Upper lobe of left lung (tissue), 6 donors: ENCODE measurements around the gene CCDC195. TPM values are rescaled to one million over a fixed set of nuclear protein-coding genes. Genes with fewer than 3 reads are reported as not detected.

Source experiments
- ATAC-seq, 2 donors: fragments of 200-7000 bp; cut with Tn5 transposase; one replicate each; pipeline ENCODE4 v1.9.1; 2022; ENCODE audit warnings: mild to moderate bottlenecking in 2 of 2, moderate library complexity in 2 of 2; ENCODE audit not compliant: low FRiP score in 2 of 2
- DNase-seq, 2 donors: peaks; one replicate each; pipeline ENCODE4 v3.0.0-alpha.2; 2019 to 2020
- H3K27ac ChIP-seq, 4 donors: fragments of 200-600 bp; sonication (generic); one replicate each; pipeline ENCODE4 v1.5.1; 2016 to 2019
- H3K27me3 ChIP-seq, 4 donors: fragments of 200-600 bp; sonication (generic); one replicate each; pipeline ENCODE4 v1.5.1; 2017 to 2019
- H3K36me3 ChIP-seq, 4 donors: fragments of 200-600 bp; sonication (generic); one replicate each; pipeline ENCODE4 v1.5.1; 2016 to 2019
- H3K4me1 ChIP-seq, 4 donors: fragments of 200-600 bp; sonication (generic); one replicate each; pipeline ENCODE4 v1.5.1; 2018 to 2019
- H3K4me3 ChIP-seq, 4 donors: fragments of 200-600 bp; sonication (generic); one replicate each; pipeline ENCODE4 v1.5.1; 2017 to 2019; ENCODE audit warnings: mild to moderate bottlenecking in 2 of 4, moderate library complexity in 1 of 4
- H3K9me3 ChIP-seq, 4 donors: fragments of 200-600 bp; sonication (generic); one replicate each; pipeline ENCODE4 v1.5.1; 2018 to 2019
- CTCF ChIP-seq, 6 experiments: fragments of 450-650 bp in 4 of 6; fragments of 200-600 bp in 2 of 6; sonication (generic) in 2 of 6; IDR thresholded peaks; one replicate each; pipeline ENCODE4 v1.5.1; 2016 to 2019; ENCODE audit warnings: antibody characterized with exemption in 6 of 6
- EP300 ChIP-seq, 4 donors: sonication (generic); formaldehyde crosslinking; IDR thresholded peaks; one replicate each; pipeline ENCODE4 v1.5.1; 2017; ENCODE audit warnings: antibody characterized with exemption in 4 of 4, control low read depth in 2 of 4
- POLR2A ChIP-seq, 4 donors: fragments of 450-650 bp; IDR thresholded peaks; one replicate each; pipeline ENCODE4 v1.5.1; 2016 to 2017; ENCODE audit warnings: antibody characterized with exemption in 4 of 4, mild to moderate bottlenecking in 2 of 4
- POLR2AphosphoS5 ChIP-seq, 2 donors: sonication (generic); formaldehyde crosslinking; IDR thresholded peaks; one replicate each; pipeline ENCODE4 v1.5.1; 2017; ENCODE audit warnings: antibody characterized with exemption in 2 of 2
- WGBS, 2 donors: methylation state at CpG; one replicate each; pipeline ENCODE4 v1.1.5; 2017 to 2018; 5-methylcytosine and 5-hydroxymethylcytosine counted together
- total RNA-seq, 6 donors: library from RNA; depleted of rRNA in 4 of 6; stranded (reverse); fragments of >200 nt in 4 of 6; gene quantifications; one replicate each; pipeline versions ENCODE4 v1.1.0 to v1.2.1, GENCODE V29; 2016 to 2021
- donor health status: DM: no; HTN: no; CAD: no; lungs with moderate emphysema.
- donor health status: DM: no; HTN: yes; CAD: no; lungs with severe emphysema.

Gene CCDC195
- total RNA-seq, 6 donors from 2014 or later: not detected

- Histone ChIP-seq H3K36me3 (no peaks in the 10 kb centered on the region), H3K4me3 (no peak overlapping the region), H3K4me1 (no peaks in the 10 kb centered on the region), H3K27ac (no peak overlapping the region), H3K9me3 (peaks cover 0 to 21% (median 8%) of the 10 kb centered on the region in 4 donors), H3K27me3 (no peaks in the 10 kb centered on the region)
- no peak for DNase-seq
- WGBS, 2 donors: 70 to 89% methylated on average over 1 of the region's 1 CpG
- TF ChIP-seq POLR2AphosphoS5 (IDR thresholded peaks at IDR 0.05) (no peak), CTCF (IDR thresholded peaks at IDR 0.05) (no peak), POLR2A (IDR thresholded peaks at IDR 0.05) (no peak), EP300 (IDR thresholded peaks at IDR 0.05) (no peak)
- ATAC-seq: no peak
Measured at GRCh38 chr2:224731665-224732064, 15.5 kb upstream of the CCDC195 start.

- 75 to 80% methylated on average over 1 of the region's 1 CpG for WGBS, 2 donors
- Histone ChIP-seq H3K36me3 (no peaks in the 10 kb centered on the region), H3K4me3 (no peak overlapping the region), H3K27ac (no peak overlapping the region), H3K27me3 (no peaks in the 10 kb centered on the region), H3K9me3 (peaks cover 0 to 12% (median 1%) of the 10 kb centered on the region in 4 donors), H3K4me1 (no peaks in the 10 kb centered on the region)
- ATAC-seq: no peak
- no peak for DNase-seq
- TF ChIP-seq EP300 (IDR thresholded peaks at IDR 0.05) (no peak), POLR2A (IDR thresholded peaks at IDR 0.05) (no peak), POLR2AphosphoS5 (IDR thresholded peaks at IDR 0.05) (no peak), CTCF (IDR thresholded peaks at IDR 0.05) (no peak)
Measured at GRCh38 chr2:224729435-224729834, 13.3 kb upstream of the CCDC195 start.

GRCh38 chr2:224724331-224724730 lies 8.2 kb upstream of the CCDC195 start:
- Histone ChIP-seq H3K27ac (no peak overlapping the region), H3K36me3 (no peaks in the 10 kb centered on the region), H3K4me3 (no peak overlapping the region), H3K9me3 (peaks cover 0 to 12% (median 1%) of the 10 kb centered on the region in 4 donors), H3K4me1 (no peaks in the 10 kb centered on the region), H3K27me3 (no peaks in the 10 kb centered on the region)
- 95 to 96% methylated on average over 2 of the region's 2 CpGs for WGBS, 2 donors
- TF ChIP-seq POLR2AphosphoS5 (IDR thresholded peaks at IDR 0.05) (no peak), POLR2A (IDR thresholded peaks at IDR 0.05) (no peak), EP300 (IDR thresholded peaks at IDR 0.05) (no peak), CTCF (IDR thresholded peaks at IDR 0.05) (no peak)
- ATAC-seq: no peak
- no peak for DNase-seq

GRCh38 chr2:224723586-224724217 lies 7.5 kb upstream of the CCDC195 start:
- peaks cover 0 to 6% (median 1%) of the 10 kb centered on the region in 4 donors for H3K9me3 ChIP-seq
- no peak for DNase-seq
- H3K36me3 ChIP-seq: no peaks in the 10 kb centered on the region
- H3K27ac ChIP-seq: no peak overlapping the region
- H3K4me1 ChIP-seq: no peaks in the 10 kb centered on the region
- TF ChIP-seq EP300 (IDR thresholded peaks at IDR 0.05) (no peak), CTCF (IDR thresholded peaks at IDR 0.05) (no peak)
- no peak overlapping the region for H3K4me3 ChIP-seq
- WGBS, 2 donors: 64 to 74% methylated on average over 2 of the region's 2 CpGs
- no peaks in the 10 kb centered on the region for H3K27me3 ChIP-seq
- ATAC-seq: peak in 1 of 2 donors; percentile 39

- H3K4me1 ChIP-seq: no peaks in the 10 kb centered on the region
- no peak for ATAC-seq
- DNase-seq: no peak
- TF ChIP-seq EP300 (IDR thresholded peaks at IDR 0.05) (no peak), POLR2AphosphoS5 (IDR thresholded peaks at IDR 0.05) (no peak), CTCF (IDR thresholded peaks at IDR 0.05) (no peak), POLR2A (IDR thresholded peaks at IDR 0.05) (no peak)
- H3K4me3 ChIP-seq: no peak overlapping the region
- 70 to 83% methylated on average over 4 of the region's 4 CpGs for WGBS, 2 donors
- no peaks in the 10 kb centered on the region for H3K36me3 ChIP-seq
- H3K27ac ChIP-seq: no peak overlapping the region
- H3K27me3 ChIP-seq: no peaks in the 10 kb centered on the region
- H3K9me3 ChIP-seq: no peaks in the 10 kb centered on the region
Measured at GRCh38 chr2:224722770-224723169, 6.6 kb upstream of the CCDC195 start.
